HG03066 (cell line): ENCODE results near the gene VPS39.

Experiments used
- ATAC-seq: cut with Tn5 transposase; IDR thresholded peaks from one replicate; pipeline ENCODE4 v1.9.1; 2021; ENCODE audit warnings: low read depth; ENCODE audit not compliant: unreplicated experiment

VPS39 gene

DNA sequence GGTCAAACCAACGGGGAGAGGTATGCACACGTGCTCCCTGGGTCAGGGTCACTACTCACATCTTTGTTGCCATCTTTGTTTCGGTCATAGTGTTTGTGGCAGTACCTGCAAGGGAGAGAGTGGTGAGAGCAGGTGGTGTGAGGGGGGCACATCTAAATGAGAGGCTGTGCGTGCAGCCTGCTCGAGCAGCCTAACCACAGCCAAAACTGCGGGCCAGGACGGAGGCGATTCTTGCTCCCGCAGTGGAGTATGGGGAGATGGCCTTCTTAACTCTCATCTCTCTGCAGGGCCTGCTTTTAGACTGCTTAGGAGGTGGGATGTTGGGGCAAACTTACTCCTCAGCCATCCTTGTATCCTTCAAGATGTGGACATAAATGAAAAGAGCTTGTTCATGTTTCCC is 44.8 kb downstream of the VPS39 start:
- ATAC-seq = no peak

DNA sequence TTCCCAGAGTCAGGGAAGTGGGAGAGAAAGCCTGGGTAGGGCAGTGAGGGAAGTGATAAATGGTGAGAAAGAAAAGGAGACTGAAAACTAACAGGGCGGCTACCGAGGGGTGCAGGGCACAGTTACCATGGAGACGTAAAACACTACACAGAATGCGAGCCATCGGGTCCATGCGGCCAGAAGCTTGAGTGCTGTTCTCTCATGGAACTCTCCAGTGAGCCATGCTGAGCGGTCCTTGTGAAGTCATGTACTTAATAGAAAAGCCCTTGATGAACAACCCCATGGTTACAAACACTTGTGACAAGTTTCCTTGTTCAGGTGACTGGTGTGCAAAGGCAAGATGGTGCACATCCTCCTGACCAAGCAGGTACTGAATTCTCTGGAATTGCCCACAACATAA is 48.0 kb downstream of the VPS39 start:
- ATAC-seq = no peak

DNA sequence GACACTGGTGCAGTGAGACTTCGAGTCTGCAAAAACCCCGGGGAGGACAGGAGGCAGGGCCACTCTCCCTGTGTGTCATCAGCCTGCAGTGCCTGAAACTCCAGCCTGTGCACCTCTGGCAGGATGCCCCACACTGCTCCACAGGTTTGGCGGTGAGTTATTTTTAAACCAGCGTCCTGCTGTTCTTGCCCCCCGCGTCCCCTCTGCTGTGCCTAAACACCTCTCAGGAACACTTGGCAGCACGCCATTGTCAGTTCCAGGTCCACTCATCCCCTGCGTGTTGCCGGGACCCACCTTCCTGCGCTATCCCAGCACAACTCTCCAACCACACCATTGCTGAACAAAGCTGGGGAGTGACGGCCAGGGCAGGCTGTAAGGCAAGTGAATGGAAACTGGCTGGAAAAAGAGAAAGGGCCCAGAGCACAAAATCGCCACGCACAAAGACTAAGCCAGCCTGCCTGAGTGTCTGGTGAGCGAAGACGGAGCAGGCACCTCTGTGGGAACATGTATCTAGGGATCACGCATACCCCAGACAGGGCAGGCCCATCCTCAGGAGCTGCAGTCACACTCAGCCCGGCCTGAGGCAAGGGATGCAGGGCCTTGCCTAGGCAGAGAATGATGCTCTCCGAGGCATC is 48.6 kb downstream of the VPS39 start:
- ATAC-seq = no peak

DNA sequence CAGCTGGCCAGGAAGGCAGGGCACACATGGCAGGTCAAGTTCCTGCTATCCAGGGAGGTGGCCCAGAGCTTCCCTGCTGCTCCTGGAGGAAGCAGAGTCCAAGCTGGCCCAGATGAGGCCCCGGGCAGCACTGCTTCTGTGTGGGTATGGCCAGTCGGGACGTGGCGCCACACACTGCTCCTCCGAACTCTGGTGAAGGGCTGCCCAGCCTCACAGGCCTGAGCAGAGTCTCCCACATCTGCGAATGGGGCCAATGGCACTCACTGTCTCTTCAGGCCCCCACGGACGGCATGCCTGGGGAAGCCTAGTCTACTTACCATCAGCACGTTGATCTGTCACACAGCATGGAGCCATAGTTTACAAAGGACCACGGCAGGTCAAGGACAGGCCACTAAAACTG is 49.2 kb downstream of the VPS39 start:
- ATAC-seq = no peak

DNA sequence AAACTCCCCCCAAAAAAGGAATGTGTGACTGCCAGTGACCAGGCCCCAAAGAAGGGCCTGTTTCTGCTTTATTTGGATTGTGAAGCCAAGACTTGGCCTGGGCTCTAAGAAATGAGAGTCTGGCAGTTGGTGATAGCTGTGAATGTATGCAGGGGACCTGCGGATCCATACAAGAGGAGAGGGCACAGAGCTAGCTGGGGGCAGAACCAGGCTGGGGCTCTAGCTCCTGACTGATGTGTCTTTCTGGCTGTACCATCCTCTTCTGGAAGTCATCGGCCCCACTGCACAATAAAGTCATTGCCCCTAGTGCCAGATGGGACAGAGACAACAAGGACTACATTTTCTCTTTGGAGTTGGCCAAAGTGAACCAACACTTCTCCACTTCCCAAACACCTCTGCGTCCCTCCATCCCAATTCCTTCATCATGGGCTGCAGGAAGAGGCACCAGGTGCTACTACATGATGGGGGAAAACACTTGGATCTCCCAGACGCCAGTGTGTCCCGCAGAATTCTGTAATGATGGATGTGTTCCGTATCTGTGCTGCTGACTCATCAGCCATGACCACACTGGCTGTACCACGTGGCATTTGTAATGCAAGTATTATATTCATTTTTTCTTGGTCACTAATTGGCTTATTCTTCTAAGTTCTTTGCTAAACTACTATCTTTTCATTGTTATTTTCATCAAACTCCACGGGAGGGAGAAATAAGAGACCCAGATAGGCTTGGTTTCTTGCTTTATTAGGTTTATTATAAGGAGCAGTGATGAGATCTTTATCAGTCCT is 49.9 kb downstream of the VPS39 start:
- ATAC-seq = no peak

DNA sequence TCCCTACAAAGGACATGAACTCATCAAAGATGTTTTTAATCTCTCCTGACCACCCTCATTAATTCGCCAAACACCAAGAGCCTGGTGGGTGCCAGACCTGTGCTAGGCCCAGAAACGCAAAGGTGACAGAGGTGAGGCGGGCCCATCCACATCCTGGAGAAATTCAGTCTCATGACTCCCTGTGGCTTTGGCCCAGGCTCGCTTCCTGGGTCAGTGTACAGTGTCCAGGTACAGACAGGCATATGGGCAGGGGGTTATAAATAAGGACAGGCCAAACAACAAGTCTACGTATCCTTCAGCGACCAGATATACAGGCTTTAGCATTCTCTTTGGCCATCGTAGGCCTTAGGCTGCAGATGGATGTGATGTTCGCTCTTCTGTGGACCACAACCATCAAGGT is 50.7 kb downstream of the VPS39 start:
- ATAC-seq = no peak

DNA sequence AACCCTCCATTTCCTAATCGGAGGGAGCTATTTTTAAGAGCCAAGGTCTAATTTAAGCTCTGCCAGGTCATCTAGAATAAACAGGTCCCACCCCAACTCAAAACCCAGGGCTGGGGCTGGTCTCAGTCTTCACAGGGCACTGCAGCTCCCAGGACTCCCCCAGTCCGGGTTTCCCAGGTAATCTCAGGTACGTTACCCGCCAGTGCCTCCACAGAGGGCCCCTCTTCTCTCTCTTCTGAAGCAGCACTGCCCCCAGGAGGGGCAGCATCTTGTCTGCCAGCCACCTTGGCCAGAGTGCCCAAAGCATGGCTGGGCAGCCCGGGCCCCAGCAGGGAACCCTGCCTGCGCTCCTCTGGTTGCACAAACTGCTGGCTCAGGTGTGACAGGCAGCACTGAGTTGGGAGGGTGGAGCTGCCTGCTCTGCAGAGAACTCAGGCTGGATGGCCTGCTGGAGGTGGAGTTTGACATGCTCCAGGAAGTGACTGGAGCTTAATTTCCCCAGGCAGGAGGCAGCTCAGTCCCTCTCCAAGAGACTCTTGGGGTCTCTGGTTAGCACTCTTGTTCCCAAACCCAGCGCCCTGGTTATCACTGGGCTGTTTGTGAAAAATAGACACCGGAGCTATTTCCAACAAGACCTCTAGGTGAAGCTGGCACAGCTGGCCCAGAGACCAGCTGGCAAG is 51.7 kb downstream of the VPS39 start, which contains the start of gene PLA2G4F:
TSS of gene PLA2G4F (minus strand) at position 394 of the 680 bp plus-strand sequence. CDS start at position 307, 87 bp downstream.
- no peak for ATAC-seq

DNA sequence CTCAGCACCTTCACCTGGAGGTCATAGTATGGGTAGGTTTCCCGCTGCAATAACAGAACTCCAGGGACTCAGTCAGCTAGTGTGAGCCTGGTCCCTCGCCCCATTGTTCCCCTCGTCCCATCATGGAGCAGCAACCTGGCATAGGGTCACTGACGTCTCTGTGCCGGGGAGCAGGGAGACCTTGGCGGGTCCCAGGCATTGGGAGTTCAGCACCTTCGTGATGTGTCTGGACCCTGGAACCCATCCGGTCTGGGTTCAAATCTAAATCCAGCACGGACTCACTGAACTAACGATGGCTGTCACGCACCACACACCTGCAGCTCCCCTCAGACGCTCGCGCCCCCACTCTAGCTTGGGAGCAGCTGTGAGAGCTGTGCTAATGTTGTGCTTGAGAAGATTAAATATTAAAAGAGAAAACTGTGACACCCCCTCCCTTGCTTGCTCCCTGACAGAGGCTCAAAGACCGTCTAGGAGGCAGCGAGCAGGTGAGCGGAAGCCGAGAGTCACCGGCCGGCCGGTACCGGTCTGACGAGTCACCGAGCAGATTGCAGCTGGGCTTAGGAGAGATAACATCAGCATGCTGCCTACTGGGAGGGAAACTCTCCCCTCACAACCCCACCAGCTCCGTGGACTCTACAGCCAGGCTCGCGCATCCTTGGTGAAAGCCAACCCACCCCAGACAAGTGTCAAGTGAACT is 52.4 kb downstream of the VPS39 start:
- ATAC-seq = no peak

DNA sequence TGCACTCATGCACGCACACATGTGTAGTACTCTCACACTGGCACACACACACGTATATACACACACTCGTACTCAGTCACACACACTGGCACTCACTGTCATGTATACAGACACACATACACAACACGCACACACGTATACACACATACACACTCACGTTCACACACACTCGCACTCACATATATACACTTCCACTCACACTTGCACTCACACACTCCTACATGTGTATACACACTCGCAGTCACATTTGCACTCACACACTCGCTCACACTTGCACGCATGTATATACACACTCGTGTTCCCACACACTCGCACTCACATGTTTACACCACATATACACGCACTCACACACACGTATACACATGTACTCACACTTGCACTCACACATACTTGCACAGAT is 53.1 kb downstream of the VPS39 start:
- no peak for ATAC-seq

DNA sequence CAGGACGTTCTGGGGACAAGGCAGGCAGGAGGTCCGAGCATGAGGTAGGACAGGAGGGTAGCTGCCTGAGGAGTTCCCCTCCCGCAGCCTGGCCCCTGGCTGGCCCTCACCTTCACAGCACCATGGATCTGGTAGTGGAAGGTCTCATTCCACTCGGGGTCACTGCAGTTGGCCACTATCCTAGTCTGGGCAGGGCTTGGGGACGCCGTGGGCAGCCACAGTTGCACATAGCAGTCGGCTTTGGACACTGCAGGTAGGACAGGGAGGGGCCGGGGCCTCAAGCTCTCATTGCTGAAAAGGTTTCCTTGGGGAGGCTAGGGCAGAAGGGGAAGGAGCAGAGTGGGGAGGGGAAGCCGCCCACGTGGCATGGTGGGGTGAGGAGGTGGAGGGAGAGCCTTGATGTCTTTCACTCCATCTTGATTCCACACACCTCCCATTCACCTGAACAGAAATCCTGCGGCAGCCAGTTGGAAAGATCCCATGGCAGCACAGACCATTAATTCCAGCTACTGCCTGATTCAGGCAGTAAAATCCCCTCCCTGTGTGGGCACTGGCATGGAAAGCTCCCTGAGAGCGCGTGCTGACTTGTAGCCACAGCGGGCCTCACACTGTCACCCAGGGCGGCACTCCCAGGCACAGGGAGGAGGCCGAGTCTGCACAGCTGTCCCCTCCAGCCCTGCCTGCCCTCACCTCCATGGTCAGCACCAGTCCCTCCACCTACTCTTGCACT is 53.7 kb downstream of the VPS39 start:
- ATAC-seq = no peak

DNA sequence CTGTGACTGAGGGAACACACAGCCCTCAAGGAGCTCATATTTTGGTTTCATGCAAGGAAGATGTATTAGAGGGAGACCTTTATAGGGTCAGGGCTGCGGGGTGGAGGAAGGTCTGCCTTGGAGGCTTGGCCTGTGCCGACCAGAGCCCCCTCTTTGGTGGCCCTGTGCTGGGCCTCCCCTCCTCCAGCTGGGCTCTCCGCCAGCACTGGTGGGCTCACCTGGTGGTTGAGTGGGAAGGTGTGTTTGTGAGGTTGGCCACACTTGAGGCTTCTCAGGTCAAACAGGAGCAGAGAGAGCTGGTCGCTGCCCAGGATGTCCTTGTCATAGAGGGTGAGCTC is 54.3 kb downstream of the VPS39 start:
- no peak for ATAC-seq

DNA sequence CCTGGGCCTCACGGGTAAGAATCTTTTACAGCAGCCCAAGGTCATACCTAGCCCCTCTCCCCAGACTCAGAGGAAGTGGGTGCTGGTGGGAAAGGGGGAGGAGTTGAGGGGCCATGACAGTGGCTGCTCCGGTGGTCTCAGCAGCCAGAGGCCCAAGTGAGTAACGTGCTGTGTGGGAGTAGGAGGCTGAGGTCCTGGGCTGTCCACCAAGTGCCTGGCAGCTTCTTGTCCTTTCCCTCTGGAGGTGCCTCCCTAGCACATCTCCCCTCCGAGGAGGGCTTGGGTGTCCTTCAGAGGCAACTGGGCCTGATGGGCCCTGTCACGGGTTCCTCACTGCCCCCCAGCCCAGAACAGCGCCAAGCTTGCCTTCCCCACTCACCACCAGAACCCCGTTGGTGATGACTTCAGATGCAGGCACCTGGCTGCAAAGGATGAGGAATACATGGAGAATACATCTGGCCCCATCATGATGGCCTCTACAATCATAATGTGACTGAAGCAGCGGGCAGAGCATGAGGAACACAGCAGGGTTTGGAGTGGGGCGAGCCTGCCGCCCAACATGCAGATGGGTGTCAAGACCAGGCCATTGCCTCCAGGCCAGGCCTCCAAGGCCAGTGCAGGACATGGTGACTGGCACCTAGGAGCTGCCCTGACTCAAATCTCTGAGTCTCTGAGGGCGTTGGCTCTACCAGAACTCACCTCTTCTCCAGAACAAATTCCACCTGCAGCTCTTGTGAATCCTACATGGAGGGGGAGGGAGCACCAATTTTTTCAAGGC is 55.0 kb downstream of the VPS39 start:
- no peak for ATAC-seq

DNA sequence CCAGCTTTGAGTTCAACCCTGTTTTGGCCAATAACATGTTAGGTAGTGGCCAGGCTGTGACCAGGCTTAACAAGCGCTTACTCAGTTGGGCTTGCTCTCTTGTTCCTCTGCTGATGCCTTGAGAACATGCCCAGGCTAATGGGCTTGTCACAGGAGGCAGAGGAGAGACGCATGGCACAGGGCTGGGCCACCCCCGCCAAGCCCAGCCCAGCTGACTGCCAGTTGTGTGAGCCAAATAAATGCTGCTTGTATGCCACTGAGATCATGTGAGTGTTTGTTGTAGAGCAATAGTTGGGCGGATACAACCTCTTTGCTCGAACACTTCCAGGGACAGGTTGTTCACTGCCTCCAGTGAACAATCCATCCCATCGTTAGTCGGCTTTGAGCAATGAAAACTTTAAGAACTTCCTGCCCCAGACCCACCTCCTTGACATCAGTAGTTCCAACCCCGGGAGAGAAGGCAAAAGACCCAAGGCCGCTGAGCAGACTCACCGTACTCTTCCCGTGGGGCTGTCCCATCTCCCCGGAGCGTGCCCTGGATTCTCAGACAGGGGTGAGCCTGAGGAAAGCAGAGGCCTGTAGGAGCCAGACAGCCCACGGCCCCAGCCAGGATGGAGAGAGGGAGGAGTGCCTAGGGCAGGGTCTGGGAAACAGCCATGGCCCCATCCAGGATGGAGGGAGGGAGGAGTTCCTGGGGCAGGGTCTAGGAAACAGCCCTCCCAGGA is 55.7 kb downstream of the VPS39 start:
- ATAC-seq = no peak

DNA sequence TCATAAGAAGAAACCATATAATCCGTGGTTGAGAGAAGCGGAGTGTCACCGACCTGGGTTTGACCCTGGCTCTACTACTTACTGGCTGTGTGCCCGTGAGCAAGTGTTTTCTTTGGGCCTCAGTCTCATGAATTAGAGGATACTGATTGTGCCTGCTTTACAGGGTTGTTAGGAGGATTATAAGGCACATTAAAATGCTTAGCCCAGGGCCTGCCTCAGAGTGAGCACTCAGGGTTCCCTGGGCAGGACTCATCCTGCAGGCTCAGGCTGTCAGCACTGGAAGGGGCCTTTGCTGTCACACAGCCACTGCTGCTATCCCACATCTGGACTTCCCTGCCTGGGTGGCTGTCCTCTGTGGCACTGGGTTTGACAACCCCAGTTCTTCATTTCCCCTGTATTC is 56.4 kb downstream of the VPS39 start:
- no peak for ATAC-seq

DNA sequence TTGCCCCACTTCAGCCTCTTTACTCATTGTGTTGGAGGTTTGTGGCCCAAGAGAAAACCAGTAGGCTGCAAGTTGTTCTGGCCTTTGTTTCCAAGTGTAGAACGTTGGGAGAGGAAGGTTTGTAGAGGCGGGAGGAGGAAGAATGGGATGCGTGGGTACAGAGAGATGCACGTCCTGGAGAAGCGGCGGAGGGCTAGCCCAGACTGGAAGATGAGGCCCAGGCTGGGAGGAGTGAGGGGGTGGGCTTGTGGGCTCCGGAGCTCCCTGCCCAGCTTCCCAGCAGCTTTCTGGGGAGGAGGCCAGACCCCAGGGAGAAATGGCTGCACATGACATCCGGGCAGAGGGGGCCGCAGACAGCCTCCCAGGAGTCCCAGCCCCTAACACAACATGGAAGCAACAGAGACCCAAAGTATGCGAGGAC is 57.0 kb downstream of the VPS39 start:
- no peak for ATAC-seq

DNA sequence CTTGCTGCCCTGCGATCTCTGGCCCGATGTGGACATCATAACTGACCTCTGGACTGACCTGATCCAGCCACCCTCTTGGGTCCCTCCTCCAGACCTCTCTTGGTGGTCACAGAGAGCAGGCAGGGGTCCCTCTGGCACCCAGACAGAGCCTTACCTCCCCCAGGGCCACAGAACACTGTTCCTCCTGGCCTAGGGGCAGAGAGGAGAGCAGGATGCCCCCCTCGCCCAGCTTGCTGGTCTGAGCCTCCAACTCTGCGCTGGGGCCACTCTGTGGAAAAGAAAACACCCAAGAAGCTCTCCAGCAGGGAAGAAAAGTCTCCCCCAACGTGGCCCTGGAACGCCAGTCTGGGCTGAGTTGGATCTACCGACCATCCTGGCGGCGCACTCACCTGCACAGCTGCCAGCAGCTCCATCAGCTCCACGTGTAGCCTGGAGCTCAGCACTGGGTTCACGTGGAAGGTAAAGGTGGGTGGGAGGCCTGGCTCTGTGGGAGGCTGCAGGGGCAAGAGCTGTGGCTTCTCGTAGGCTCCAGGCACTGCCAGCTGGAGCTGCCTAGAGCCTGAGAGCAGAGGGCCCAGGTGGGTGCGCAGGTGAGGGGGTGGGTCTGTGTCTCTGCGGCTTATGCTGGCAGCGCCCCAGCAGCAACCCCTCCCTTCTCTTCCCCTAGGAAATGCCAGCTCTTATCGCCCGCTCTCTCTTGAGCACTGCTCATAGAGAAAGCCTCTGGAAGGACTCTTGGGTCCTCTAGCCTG is 57.7 kb downstream of the VPS39 start:
- no peak for ATAC-seq

DNA sequence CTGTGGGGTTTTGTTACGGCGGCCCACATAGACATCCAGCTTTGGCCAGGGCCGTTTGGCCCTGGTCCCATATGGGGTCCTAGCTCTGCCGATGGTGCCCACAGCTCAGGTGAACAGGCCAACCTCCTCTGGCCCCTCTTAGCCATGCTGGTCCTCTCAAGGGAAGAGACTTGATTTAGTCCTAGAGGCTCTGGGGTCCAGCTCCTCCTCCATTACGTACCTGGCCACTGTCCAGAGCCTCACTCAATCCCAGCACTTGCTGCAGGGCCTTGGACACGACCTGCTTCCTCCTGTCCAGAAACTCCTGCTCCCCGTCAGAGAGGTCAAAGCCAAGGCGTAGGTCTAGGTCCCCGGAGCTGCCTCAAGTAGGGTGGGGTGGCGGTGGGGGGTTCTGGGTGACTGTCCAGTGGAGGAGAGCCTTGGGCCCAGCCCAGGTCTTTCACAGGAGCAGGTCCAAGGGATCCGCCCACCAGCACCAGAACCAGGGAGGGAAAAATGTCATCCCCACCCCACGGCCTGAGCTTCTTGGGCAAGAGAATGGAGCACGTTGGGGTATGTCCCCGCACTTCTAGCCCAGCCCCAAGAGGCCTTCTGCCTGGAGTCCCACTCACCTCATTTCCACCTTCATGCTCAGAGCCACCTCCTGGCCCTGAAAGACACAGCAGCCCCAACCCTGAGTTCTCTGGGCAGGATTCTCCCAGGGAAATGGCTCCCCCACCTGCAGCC is 58.4 kb downstream of the VPS39 start:
- no peak for ATAC-seq
